GM23338 (cell line): ENCODE measurements around the gene RESP18.
"Not testable (repeated sequence)": the region's sequence is repeated elsewhere in the genome, so short reads cannot be mapped to it uniquely, and the experiment has no call there.

Source experiments
- EZH2 ChIP-seq: fragments of 200-600 bp; sonication (generic); IDR thresholded peaks from one replicate; pipeline ENCODE4 v1.8.0; 2017; ENCODE audit warnings: antibody characterized with exemption, mild to moderate bottlenecking, low read depth; ENCODE audit not compliant: unreplicated experiment
- EZH2phosphoT487 ChIP-seq: fragments of 200-600 bp; sonication (generic); IDR thresholded peaks from one replicate; pipeline ENCODE4 v1.8.1; 2018; ENCODE audit warnings: antibody characterized with exemption; ENCODE audit not compliant: unreplicated experiment
- POLR2AphosphoS5 ChIP-seq: IDR thresholded peaks from 2 replicates; pipeline ENCODE4 v1.6.1; 2016; ENCODE audit warnings: antibody characterized with exemption, low read depth
- TF ChIP-seq, protein P1 (sequence below), 2 experiments: fragments of 200-600 bp in 1 of 2; sonication (generic) in 1 of 2; conservative IDR thresholded peaks; 2 replicates each; pipeline versions ENCODE4 v1.5.1 to v1.6.1; 2016 to 2017; ENCODE audit warnings: antibody characterized with exemption in 2 of 2, low read depth in 2 of 2, mild to moderate bottlenecking in 2 of 2, moderate library complexity in 1 of 2
- TF ChIP-seq, protein P2 (sequence below): IDR thresholded peaks from 2 replicates; pipeline ENCODE4 v1.6.1; 2016; ENCODE audit warnings: antibody characterized with exemption
- TF ChIP-seq, protein P3 (sequence below): IDR thresholded peaks from one replicate; pipeline ENCODE4 v1.6.1; 2018; ENCODE audit warnings: antibody characterized with exemption; ENCODE audit not compliant: unreplicated experiment

DNA sequence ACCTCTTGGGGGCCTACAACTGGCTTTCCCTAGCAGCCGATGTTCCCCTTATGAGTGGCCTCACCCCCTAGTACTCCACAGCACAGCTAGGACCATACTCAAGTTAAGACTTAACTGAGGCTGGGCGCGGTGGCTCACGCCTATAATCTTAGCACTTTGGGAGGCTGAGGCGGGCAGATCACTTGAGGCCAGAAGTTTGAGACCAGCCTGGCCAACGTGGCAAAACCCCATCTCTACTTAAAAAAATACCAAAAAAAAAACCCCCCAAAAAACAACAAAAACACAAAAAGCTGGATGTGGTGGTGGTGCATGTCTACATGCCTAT lies 45.5 kb downstream of the RESP18 start:
- TF ChIP-seq, protein P1, sequence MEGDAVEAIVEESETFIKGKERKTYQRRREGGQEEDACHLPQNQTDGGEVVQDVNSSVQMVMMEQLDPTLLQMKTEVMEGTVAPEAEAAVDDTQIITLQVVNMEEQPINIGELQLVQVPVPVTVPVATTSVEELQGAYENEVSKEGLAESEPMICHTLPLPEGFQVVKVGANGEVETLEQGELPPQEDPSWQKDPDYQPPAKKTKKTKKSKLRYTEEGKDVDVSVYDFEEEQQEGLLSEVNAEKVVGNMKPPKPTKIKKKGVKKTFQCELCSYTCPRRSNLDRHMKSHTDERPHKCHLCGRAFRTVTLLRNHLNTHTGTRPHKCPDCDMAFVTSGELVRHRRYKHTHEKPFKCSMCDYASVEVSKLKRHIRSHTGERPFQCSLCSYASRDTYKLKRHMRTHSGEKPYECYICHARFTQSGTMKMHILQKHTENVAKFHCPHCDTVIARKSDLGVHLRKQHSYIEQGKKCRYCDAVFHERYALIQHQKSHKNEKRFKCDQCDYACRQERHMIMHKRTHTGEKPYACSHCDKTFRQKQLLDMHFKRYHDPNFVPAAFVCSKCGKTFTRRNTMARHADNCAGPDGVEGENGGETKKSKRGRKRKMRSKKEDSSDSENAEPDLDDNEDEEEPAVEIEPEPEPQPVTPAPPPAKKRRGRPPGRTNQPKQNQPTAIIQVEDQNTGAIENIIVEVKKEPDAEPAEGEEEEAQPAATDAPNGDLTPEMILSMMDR (conservative IDR thresholded peaks at IDR 0.05; ENCODE audit: low read depth in 2 of 2), result not testable (repeated sequence)
- TF ChIP-seq EZH2, EZH2phosphoT487, POLR2AphosphoS5: not testable (repeated sequence)
- TF ChIP-seq, protein P2, sequence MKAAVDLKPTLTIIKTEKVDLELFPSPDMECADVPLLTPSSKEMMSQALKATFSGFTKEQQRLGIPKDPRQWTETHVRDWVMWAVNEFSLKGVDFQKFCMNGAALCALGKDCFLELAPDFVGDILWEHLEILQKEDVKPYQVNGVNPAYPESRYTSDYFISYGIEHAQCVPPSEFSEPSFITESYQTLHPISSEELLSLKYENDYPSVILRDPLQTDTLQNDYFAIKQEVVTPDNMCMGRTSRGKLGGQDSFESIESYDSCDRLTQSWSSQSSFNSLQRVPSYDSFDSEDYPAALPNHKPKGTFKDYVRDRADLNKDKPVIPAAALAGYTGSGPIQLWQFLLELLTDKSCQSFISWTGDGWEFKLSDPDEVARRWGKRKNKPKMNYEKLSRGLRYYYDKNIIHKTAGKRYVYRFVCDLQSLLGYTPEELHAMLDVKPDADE, result not testable (repeated sequence)
- TF ChIP-seq, protein P3, sequence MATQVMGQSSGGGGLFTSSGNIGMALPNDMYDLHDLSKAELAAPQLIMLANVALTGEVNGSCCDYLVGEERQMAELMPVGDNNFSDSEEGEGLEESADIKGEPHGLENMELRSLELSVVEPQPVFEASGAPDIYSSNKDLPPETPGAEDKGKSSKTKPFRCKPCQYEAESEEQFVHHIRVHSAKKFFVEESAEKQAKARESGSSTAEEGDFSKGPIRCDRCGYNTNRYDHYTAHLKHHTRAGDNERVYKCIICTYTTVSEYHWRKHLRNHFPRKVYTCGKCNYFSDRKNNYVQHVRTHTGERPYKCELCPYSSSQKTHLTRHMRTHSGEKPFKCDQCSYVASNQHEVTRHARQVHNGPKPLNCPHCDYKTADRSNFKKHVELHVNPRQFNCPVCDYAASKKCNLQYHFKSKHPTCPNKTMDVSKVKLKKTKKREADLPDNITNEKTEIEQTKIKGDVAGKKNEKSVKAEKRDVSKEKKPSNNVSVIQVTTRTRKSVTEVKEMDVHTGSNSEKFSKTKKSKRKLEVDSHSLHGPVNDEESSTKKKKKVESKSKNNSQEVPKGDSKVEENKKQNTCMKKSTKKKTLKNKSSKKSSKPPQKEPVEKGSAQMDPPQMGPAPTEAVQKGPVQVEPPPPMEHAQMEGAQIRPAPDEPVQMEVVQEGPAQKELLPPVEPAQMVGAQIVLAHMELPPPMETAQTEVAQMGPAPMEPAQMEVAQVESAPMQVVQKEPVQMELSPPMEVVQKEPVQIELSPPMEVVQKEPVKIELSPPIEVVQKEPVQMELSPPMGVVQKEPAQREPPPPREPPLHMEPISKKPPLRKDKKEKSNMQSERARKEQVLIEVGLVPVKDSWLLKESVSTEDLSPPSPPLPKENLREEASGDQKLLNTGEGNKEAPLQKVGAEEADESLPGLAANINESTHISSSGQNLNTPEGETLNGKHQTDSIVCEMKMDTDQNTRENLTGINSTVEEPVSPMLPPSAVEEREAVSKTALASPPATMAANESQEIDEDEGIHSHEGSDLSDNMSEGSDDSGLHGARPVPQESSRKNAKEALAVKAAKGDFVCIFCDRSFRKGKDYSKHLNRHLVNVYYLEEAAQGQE, result not testable (repeated sequence)
